Progenitor cell of endocrine pancreas (in vitro differentiated cells): ENCODE data around the gene TMC7. TPM values are rescaled to one million over a fixed set of nuclear protein-coding genes. Genes with fewer than 3 reads are reported as not detected.

Source experiments
- DNase-seq: peaks from one replicate; pipeline ENCODE4 v3.0.0; 2021; ENCODE audit warnings: low spot score; ENCODE audit not compliant: unreplicated experiment
- H3K27ac Mint-ChIP-seq: 2 replicates; pipeline ENCODE4 v1.8.0; 2021; ENCODE audit warnings: mild to moderate bottlenecking, moderate library complexity, mixed read lengths
- H3K27me3 Mint-ChIP-seq: 2 replicates; pipeline ENCODE4 v1.8.0; 2021; ENCODE audit warnings: mixed read lengths
- H3K36me3 Mint-ChIP-seq: 2 replicates; pipeline ENCODE4 v1.8.0; 2022; ENCODE audit warnings: mixed read lengths; ENCODE audit not compliant: insufficient read depth
- H3K4me1 Mint-ChIP-seq: 2 replicates; pipeline ENCODE4 v1.8.0; 2021; ENCODE audit warnings: low read depth, mixed read lengths
- H3K4me3 Mint-ChIP-seq: 2 replicates; pipeline ENCODE4 v1.8.0; 2021; ENCODE audit warnings: low read depth, mild to moderate bottlenecking, moderate library complexity, mixed read lengths
- H3K9me3 Mint-ChIP-seq: 2 replicates; pipeline ENCODE4 v1.8.0; 2021; ENCODE audit warnings: low read depth, mixed read lengths
- CTCF ChIP-seq: fragments of 200-600 bp; sonication (generic); IDR thresholded peaks from one replicate; pipeline ENCODE4 v1.5.0; 2021; ENCODE audit warnings: antibody characterized with exemption, mild to moderate bottlenecking; ENCODE audit not compliant: unreplicated experiment
- total RNA-seq: library from RNA; stranded (reverse); gene quantifications from 2 replicates; pipeline ENCODE4 v1.2.1, GENCODE V29; 2021

Gene TMC7
- total RNA-seq, 1 donor from 2014 or later: 4.8 TPM

GRCh38 chr16:18942061-18942460, 41.7 kb upstream of the TMC7 start:
- TF ChIP-seq CTCF: no peak
- H3K4me3 Mint-ChIP-seq: no peak overlapping the region
- no peaks in the 10 kb centered on the region for H3K9me3 Mint-ChIP-seq
- DNase-seq: no peak
- H3K27ac Mint-ChIP-seq: no peak overlapping the region
- H3K4me1 Mint-ChIP-seq: no peaks in the 10 kb centered on the region
- H3K36me3 Mint-ChIP-seq: no peaks in the 10 kb centered on the region
- H3K27me3 Mint-ChIP-seq: no peaks in the 10 kb centered on the region

GRCh38 chr16:18943414-18943813, 40.3 kb upstream of the TMC7 start:
- Mint-ChIP-seq H3K4me1 (no peaks in the 10 kb centered on the region), H3K4me3 (no peak overlapping the region), H3K27ac (no peak overlapping the region), H3K9me3 (no peaks in the 10 kb centered on the region), H3K36me3 (no peaks in the 10 kb centered on the region), H3K27me3 (no peaks in the 10 kb centered on the region)
- DNase-seq: no peak
- TF ChIP-seq CTCF: no peak

GRCh38 chr16:18945233-18945632, 38.5 kb upstream of the TMC7 start:
- Mint-ChIP-seq H3K9me3 (no peaks in the 10 kb centered on the region), H3K27ac (no peak overlapping the region), H3K27me3 (no peaks in the 10 kb centered on the region), H3K36me3 (no peaks in the 10 kb centered on the region), H3K4me1 (no peaks in the 10 kb centered on the region), H3K4me3 (no peak overlapping the region)
- no peak for DNase-seq
- TF ChIP-seq CTCF: no peak

GRCh38 chr16:18948372-18949020, 35.2 kb upstream of the TMC7 start:
- Mint-ChIP-seq H3K27ac (no peak overlapping the region), H3K27me3 (no peaks in the 10 kb centered on the region), H3K4me1 (no peaks in the 10 kb centered on the region), H3K36me3 (no peaks in the 10 kb centered on the region), H3K4me3 (no peak overlapping the region), H3K9me3 (no peaks in the 10 kb centered on the region)
- no peak for DNase-seq
- no peak for TF ChIP-seq CTCF

GRCh38 chr16:18950469-18951185, 33.1 kb upstream of the TMC7 start:
- DNase-seq: no peak
- H3K27ac Mint-ChIP-seq: no peak overlapping the region
- no peaks in the 10 kb centered on the region for H3K4me1 Mint-ChIP-seq
- no peak overlapping the region for H3K4me3 Mint-ChIP-seq
- no peaks in the 10 kb centered on the region for H3K36me3 Mint-ChIP-seq
- TF ChIP-seq CTCF: no peak
- H3K9me3 Mint-ChIP-seq: no peaks in the 10 kb centered on the region
- no peaks in the 10 kb centered on the region for H3K27me3 Mint-ChIP-seq
